HepG2 (cell line): Measurements from ENCODE around the gene PFN1. TPM values are rescaled to one million over a fixed set of nuclear protein-coding genes. Genes with fewer than 3 reads are reported as not detected.
A peak's percentile ranks its signal among the peaks of the same experiment; 100 is the strongest.

Experiments
- ETV6 ChIP-seq: sonication (generic); formaldehyde crosslinking; conservative IDR thresholded peaks from 2 replicates; pipeline ENCODE4 v1.4.0; 2020; ENCODE audit warnings: missing genetic modification reagents
- GABPA ChIP-seq, 2 experiments: IDR thresholded peaks; 2 replicates each; pipeline ENCODE4 v1.6.1; 2011 to 2016; ENCODE audit warnings: low read depth in 2 of 2, low read length in 1 of 2, missing biosample characterization in 1 of 2, missing genetic modification characterization in 1 of 2
- HES4 ChIP-seq: sonication (generic); formaldehyde crosslinking; IDR thresholded peaks from 2 replicates; pipeline ENCODE4 v1.9.0; 2021; ENCODE audit warnings: mild to moderate bottlenecking, missing genetic modification reagents, borderline replicate concordance
- HNF1B ChIP-seq: sonication (generic); formaldehyde crosslinking; IDR thresholded peaks from 2 replicates; pipeline ENCODE4 v1.5.1; 2020; ENCODE audit warnings: mild to moderate bottlenecking, moderate library complexity, missing genetic modification reagents
- ISL2 ChIP-seq: sonication (generic); formaldehyde crosslinking; IDR thresholded peaks from 2 replicates; pipeline ENCODE4 v1.5.0; 2020; ENCODE audit warnings: missing genetic modification reagents
- KMT2B ChIP-seq: IDR thresholded peaks from 2 replicates; pipeline ENCODE4 v1.6.1; 2016; ENCODE audit warnings: missing genetic modification reagents, missing compliant biosample characterization
- NR0B2 ChIP-seq: sonication (generic); formaldehyde crosslinking; IDR thresholded peaks from 2 replicates; pipeline ENCODE4 v1.4.0; 2020; ENCODE audit warnings: mild to moderate bottlenecking, missing genetic modification reagents
- PHF8 ChIP-seq: sonication (generic); formaldehyde crosslinking; IDR thresholded peaks from 2 replicates; pipeline ENCODE4 v1.5.0; 2020; ENCODE audit warnings: missing genetic modification reagents
- POLR2AphosphoS5 ChIP-seq: IDR thresholded peaks from 2 replicates; pipeline ENCODE4 v1.6.1; 2012; ENCODE audit warnings: low read depth, low read length
- SIN3A ChIP-seq: IDR thresholded peaks from 2 replicates; pipeline ENCODE4 v1.6.1; 2011; ENCODE audit warnings: low read depth, mild to moderate bottlenecking, control low read depth, low read length, borderline replicate concordance
- STAG1 ChIP-seq: sonication (generic); formaldehyde crosslinking; IDR thresholded peaks from 2 replicates; pipeline ENCODE4 v1.4.0; 2020; ENCODE audit warnings: missing genetic modification reagents
- TBP ChIP-seq: sonication (generic); formaldehyde crosslinking; IDR thresholded peaks from 2 replicates; pipeline ENCODE4 v1.5.0; 2020; ENCODE audit warnings: missing genetic modification reagents
- THAP9 ChIP-seq: sonication (generic); formaldehyde crosslinking; IDR thresholded peaks from 2 replicates; pipeline ENCODE4; 2020; ENCODE audit warnings: missing genetic modification reagents, mild to moderate bottlenecking, borderline replicate concordance
- UBTF ChIP-seq: sonication (generic); formaldehyde crosslinking; IDR thresholded peaks from 2 replicates; pipeline ENCODE4 v1.4.0; 2020; ENCODE audit warnings: mild to moderate bottlenecking, missing genetic modification reagents
- XRCC5 ChIP-seq: fragments of 200-400 bp; formaldehyde crosslinking; optimal IDR thresholded peaks from 2 replicates; pipeline ENCODE3; 2017; ENCODE audit warnings: mild to moderate bottlenecking, low read length
- ZNF124 ChIP-seq: sonication (generic); formaldehyde crosslinking; IDR thresholded peaks from 2 replicates; pipeline ENCODE4 v1.4.0; 2020; ENCODE audit warnings: missing genetic modification reagents
- ZNF207 ChIP-seq: fragments of 450-650 bp; IDR thresholded peaks from 2 replicates; pipeline ENCODE4 v1.6.1; 2016; ENCODE audit warnings: antibody characterized with exemption, borderline replicate concordance
- ZNF234 ChIP-seq: sonication (generic); formaldehyde crosslinking; conservative IDR thresholded peaks from 2 replicates; pipeline ENCODE4 v1.5.1; 2020; ENCODE audit warnings: mild to moderate bottlenecking, missing genetic modification reagents
- ZNF30 ChIP-seq: sonication (generic); formaldehyde crosslinking; IDR thresholded peaks from 2 replicates; pipeline ENCODE4 v1.5.0; 2020; ENCODE audit warnings: mild to moderate bottlenecking, missing genetic modification reagents
- ZNF343 ChIP-seq: sonication (generic); formaldehyde crosslinking; IDR thresholded peaks from 2 replicates; pipeline ENCODE4 v1.4.0; 2020; ENCODE audit warnings: mild to moderate bottlenecking, missing genetic modification reagents
- ZNF468 ChIP-seq: sonication (generic); formaldehyde crosslinking; IDR thresholded peaks from 2 replicates; pipeline ENCODE4 v1.8.0; 2022; ENCODE audit warnings: mild to moderate bottlenecking, moderate library complexity, missing genetic modification reagents
- ZNF530 ChIP-seq: sonication (generic); formaldehyde crosslinking; IDR thresholded peaks from 2 replicates; pipeline ENCODE4 v1.5.0; 2020; ENCODE audit warnings: low read depth, mild to moderate bottlenecking, missing genetic modification reagents
- ZNF564 ChIP-seq: sonication (generic); formaldehyde crosslinking; IDR thresholded peaks from 2 replicates; pipeline ENCODE4 v1.8.1; 2023; ENCODE audit warnings: mild to moderate bottlenecking, missing genetic modification reagents
- polyA plus RNA-seq, 8 experiments: library from polyadenylated mRNA; depleted of rRNA in 3 of 8; stranded (reverse) in 7 of 8; unstranded in 1 of 8; fragments of >200 nt; fragmentation: Illumina TruSeq in 4 of 8; extraction: Trizol in 4 of 8; gene quantifications; 2 replicates each; pipeline versions ENCODE4 v1.2.1 to v1.2.3, GENCODE V29; 2011 to 2016; ENCODE audit warnings: low read depth in 4 of 8, missing spikeins in 1 of 8, mixed read lengths in 1 of 8; ENCODE audit not compliant: insufficient read depth in 1 of 8
- total RNA-seq, 5 experiments: library from RNA; depleted of rRNA; stranded (reverse); fragments of >200 nt; fragmentation: Illumina TruSeq; extraction: Trizol; gene quantifications; 2 replicates each; pipeline ENCODE4 v1.2.3, GENCODE V29; 2016; ENCODE audit warnings: low read depth in 1 of 5

PFN1 gene
- total and polyA plus RNA-seq, 2 of the 13 experiments (the other 11 are each of a cell fraction or from before 2014, with no cell fraction given), result 494 to 613 TPM

GRCh38 chr17:4940555-4941318 is 7.6 kb downstream of the PFN1 start (continued):
- no peak for TF ChIP-seq ZNF343 (CRISPR knock-in tag)
- TF ChIP-seq HES4 (CRISPR knock-in tag), result 0 out of 2 replicates have a peak, but pooled peaks have one; percentile 19
- peak; percentile 49; the same call in 1 of the 2 replicates for TF ChIP-seq THAP9 (CRISPR knock-in tag)
- TF ChIP-seq ZNF207, result no peak
- TF ChIP-seq ZNF124, result no peak
- no peak for TF ChIP-seq ZNF30 (CRISPR knock-in tag)
- no peak for TF ChIP-seq TBP (CRISPR knock-in tag)
- no peak for TF ChIP-seq ISL2 (CRISPR knock-in tag)
- peak; percentile 32; the same call in 1 of the 2 replicates for TF ChIP-seq HNF1B (CRISPR knock-in tag)
- no peak for TF ChIP-seq ZNF234 (CRISPR knock-in tag)
- no peak for TF ChIP-seq ZNF564
- no peak for TF ChIP-seq XRCC5
- 0 out of 2 replicates have a peak, but pooled peaks have one; percentile 40 for TF ChIP-seq KMT2B
- 0 out of 2 replicates have a peak, but pooled peaks have one; percentile 8 for TF ChIP-seq ZNF530 (CRISPR knock-in tag)
- TF ChIP-seq ETV6 (CRISPR knock-in tag), result no peak
- TF ChIP-seq NR0B2, result no peak
- peak; percentile 51; the same call in 1 of the 2 replicates for TF ChIP-seq POLR2AphosphoS5
- TF ChIP-seq ZNF468 (CRISPR knock-in tag), result no peak
- TF ChIP-seq UBTF, result 0 out of 2 replicates have a peak, but pooled peaks have one; percentile 25
- 0 out of 2 replicates have a peak, but pooled peaks have one; percentile 13 for TF ChIP-seq PHF8 (CRISPR knock-in tag)
- TF ChIP-seq SIN3A, result 0 out of 2 replicates have a peak, but pooled peaks have one; percentile 81
- peak; percentile 75 for TF ChIP-seq GABPA (IDR thresholded peaks at IDR 0.05; ENCODE audit: low read depth, low read length)
- 0 out of 2 replicates have a peak, but pooled peaks have one; percentile 94 for TF ChIP-seq GABPA (CRISPR knock-in tag; IDR thresholded peaks at IDR 0.05; ENCODE audit: low read depth)
- no peak for TF ChIP-seq STAG1 (CRISPR knock-in tag)
